GM12873 (cell line): ENCODE results near the gene HYKK.

Experiments used
- CTCF ChIP-seq: IDR thresholded peaks from 2 replicates; pipeline ENCODE4 v1.5.1; 2012; ENCODE audit warnings: low read depth, mild to moderate bottlenecking, moderate library complexity, low read length, control low read depth; ENCODE audit not compliant: insufficient read depth; ENCODE audit errors: missing control alignments

Gene HYKK, protein sequence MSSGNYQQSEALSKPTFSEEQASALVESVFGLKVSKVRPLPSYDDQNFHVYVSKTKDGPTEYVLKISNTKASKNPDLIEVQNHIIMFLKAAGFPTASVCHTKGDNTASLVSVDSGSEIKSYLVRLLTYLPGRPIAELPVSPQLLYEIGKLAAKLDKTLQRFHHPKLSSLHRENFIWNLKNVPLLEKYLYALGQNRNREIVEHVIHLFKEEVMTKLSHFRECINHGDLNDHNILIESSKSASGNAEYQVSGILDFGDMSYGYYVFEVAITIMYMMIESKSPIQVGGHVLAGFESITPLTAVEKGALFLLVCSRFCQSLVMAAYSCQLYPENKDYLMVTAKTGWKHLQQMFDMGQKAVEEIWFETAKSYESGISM

DNA sequence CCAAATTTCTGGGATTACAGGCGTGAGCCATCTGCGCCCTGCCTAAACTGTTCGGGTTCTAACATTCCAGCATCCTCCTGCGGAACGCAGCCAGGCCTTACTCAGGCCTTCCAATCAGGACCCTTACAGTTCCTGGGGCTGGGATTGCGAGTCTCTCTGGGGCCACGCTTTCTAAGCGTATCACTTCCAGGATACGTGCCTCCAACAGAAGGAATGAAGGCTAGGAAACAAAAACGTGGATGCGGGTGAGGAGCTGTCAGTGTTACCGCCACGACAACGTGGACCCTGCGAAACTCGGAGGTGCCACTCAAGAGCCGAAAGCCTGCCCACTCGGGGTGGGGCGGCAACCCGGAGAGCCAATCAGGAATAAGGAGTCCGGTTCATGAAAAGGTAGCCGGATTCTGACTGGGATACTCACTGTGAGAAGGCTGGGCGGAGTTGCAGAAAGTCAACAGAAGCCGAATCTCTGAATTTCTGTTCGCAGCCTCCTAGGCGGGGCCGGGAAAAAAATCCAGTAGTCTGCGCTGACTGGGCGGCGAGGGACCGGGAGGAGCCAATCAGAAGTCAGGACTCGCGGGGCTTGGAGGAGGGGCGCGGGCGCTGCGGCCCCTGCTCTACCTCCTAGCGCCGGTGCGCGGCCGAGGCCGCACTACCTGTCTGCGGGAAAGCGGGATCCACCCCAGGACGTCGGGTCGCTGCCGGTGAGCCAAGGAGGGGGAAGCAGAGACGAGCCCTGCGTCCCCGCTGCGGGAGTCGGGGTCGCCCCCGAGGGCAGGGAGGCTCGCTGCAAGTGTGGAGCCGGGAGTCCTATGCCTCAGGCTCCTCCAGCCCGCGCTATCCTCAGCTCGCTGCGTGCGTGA is at the start of gene HYKK:
Gene HYKK, plus strand, starts transcription at position 607 of the 860 bp plus-strand sequence. CDS start 5,512 bp downstream, outside the sequence.
- peak; percentile 13 for TF ChIP-seq CTCF

GRCh38 chr15:78460737-78461136 is 46.6 kb upstream of the HYKK start:
- TF ChIP-seq CTCF: no peak

DNA sequence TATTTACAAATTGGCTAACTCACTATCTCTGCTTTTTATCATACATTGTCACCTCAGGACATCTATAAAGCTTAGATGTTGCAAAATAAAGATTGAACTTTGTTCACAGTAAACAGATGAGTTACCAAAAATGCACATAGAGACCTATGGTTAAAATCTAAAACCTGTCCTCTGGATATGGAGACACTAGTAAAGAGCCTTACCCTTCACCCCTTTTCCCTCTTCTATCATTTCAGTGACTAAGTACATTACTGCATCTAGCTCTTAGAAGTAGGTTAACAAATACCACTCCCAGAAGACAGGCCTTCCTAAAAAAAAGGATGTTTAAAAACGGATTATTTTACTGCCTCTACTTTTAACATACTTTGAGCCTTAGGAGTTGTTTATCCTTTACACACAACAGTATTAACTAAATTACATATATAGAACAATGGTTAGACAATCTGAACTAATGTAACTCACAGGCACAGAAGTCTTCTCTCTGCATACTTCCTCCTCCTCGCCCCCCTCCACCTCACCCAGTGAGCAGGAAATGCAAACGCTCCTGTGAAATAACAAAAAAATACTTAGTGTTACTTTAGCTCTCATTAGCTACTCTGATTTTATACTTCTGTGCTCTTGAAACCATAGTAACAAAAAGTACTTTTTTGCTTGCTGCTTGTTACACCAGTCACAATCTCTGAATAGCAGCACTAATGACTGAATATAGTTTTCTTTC is 46.0 kb upstream of the HYKK start:
- TF ChIP-seq CTCF: no peak

GRCh38 chr15:78469031-78469430 is 38.3 kb upstream of the HYKK start:
- TF ChIP-seq CTCF: no peak

GRCh38 chr15:78477295-78477694 is 30.1 kb upstream of the HYKK start:
- no peak for TF ChIP-seq CTCF

GRCh38 chr15:78479650-78480049 is 27.7 kb upstream of the HYKK start:
- TF ChIP-seq CTCF: no peak

- TF ChIP-seq CTCF: no peak
These were observed 25.5 kb upstream of the HYKK start for GRCh38 chr15:78481917-78482316.
